GM18907 (cell line): Measurements from ENCODE around the gene KRTAP9-4.
"Not testable (repeated sequence)": the region's sequence is repeated elsewhere in the genome, so short reads cannot be mapped to it uniquely, and the experiment has no call there.

Experiments used
- ATAC-seq: cut with Tn5 transposase; IDR thresholded peaks from one replicate; pipeline ENCODE4 v1.9.1; 2021; ENCODE audit warnings: mild to moderate bottlenecking, moderate library complexity; ENCODE audit not compliant: unreplicated experiment

The KRTAP9-4 gene, protein sequence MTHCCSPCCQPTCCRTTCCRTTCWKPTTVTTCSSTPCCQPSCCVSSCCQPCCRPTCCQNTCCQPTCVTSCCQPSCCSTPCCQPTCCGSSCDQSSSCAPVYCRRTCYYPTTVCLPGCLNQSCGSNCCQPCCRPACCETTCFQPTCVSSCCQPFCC

DNA sequence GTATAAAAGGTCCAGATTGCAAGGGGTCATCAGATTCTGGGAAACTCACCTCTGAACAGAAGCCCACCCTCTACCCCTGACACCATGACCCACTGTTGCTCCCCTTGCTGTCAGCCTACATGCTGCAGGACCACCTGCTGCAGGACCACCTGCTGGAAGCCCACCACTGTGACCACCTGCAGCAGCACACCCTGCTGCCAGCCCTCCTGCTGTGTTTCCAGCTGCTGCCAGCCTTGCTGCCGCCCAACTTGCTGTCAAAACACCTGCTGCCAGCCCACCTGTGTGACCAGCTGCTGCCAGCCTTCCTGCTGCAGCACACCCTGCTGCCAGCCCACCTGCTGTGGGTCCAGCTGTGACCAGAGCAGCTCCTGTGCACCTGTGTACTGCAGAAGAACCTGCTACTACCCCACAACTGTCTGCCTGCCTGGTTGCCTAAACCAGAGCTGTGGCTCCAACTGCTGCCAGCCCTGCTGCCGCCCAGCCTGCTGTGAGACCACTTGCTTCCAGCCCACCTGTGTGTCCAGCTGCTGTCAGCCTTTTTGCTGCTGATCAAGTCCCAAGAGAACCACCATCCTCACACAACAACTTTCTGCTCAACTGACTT, at the start of gene KRTAP9-4:
KRTAP9-4 (plus strand) TSS at position 51 of the 604 bp plus-strand sequence; CDS start at position 85, 34 bp downstream.
- not testable (repeated sequence) for ATAC-seq

- ATAC-seq: no peak
Measured at GRCh38 chr17:41211845-41212466, 37.5 kb upstream of the KRTAP9-4 start.

GRCh38 chr17:41212524-41213169, 36.8 kb upstream of the KRTAP9-4 start:
- ATAC-seq: no peak

DNA sequence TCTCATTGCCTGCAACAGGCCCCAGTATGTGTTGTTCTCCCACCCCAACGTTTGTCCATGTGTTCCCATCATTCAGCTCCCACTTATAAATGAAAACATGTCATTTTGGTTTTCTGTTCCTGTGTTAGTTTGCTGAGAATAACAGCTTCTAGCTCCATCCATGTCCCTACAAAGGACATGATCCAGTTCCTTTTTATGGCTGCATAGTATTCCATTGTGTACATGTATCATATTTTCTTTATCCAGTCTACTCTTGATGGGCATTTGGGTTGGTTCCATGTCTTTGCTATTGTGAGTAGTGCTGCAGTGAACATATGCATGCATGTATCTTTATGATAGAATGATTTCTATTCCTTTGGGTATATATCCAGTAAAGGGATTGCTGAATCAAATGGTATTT, 33.8 kb upstream of the KRTAP9-4 start:
- ATAC-seq: no peak

DNA sequence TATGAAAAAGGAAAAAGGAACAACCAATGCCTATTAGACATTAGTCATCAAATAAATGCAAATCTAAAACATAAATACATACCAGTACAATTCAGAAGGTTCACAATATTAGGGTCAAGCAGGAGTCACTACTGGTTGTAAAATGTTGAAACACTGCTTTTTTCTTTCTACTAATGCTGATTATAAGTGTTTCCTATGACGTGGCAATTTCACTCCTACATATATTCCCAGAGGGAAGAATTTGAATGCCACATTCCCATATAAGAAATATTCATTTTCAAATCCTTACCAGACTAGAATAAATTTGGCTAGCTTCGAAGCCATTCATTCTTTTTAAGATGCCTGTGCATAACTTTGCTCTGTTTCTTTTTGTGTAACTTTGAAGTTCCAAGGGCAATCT, 25.7 kb upstream of the KRTAP9-4 start:
- ATAC-seq: no peak

GRCh38 chr17:41226051-41226450, 23.4 kb upstream of the KRTAP9-4 start:
- ATAC-seq: no peak

GRCh38 chr17:41226598-41227095, 22.8 kb upstream of the KRTAP9-4 start, which contains the start of gene KRTAP9-2:
TSS of gene KRTAP9-2 (plus strand) at chr17:41226648. CDS start at chr17:41226655, 7 bp downstream.
- ATAC-seq: not testable (repeated sequence)

GRCh38 chr17:41230094-41230493, 19.4 kb upstream of the KRTAP9-4 start:
- ATAC-seq: no peak

- no peak for ATAC-seq
Measured at GRCh38 chr17:41231731-41232130, 17.8 kb upstream of the KRTAP9-4 start.

DNA sequence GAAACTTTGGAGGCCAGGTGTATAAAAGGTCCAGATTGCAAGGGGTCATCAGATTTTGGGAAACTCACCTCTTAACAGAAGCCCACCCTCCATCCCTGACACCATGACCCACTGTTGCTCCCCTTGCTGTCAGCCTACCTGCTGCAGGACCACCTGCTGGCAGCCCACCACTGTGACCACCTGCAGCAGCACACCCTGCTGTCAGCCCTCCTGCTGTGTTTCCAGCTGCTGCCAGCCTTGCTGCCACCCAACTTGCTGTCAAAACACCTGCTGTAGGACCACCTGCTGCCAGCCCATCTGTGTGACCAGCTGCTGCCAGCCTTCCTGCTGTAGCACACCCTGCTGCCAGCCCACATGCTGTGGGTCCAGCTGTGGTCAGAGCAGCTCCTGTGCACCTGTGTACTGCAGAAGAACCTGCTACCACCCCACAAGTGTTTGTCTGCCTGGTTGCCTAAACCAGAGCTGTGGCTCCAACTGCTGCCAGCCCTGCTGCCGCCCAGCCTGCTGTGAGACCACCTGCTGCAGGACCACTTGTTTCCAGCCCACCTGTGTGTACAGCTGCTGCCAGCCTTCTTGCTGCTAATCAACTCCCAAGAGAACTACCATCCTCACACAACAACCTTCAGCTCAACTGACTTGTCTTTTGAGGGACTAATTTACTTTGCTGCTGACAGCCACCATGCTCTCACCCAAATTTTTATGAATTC, 16.9 kb upstream of the KRTAP9-4 start, which contains the start of gene KRTAP9-3:
KRTAP9-3 (plus strand) TSS at position 51 of the 707 bp plus-strand sequence; CDS start at position 104, 53 bp downstream.
- not testable (repeated sequence) for ATAC-seq

DNA sequence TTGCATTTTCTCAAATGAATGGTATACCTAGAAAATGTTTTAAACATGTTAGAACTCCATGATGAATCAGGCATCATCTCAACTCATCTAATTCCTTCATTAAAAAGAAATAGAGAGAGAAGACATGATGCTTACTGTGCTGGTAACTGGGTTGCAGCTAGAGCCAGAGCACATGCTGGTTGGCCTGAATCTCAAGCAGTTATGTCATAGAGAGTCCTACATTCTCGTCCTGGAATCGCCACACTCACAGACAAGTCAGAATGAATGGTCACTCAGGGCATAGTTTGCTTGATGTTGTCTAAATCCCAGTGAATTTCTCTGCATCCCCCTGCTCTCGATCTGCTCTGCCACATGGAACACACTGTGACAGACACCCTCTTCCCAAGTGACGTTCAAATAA, 12.4 kb upstream of the KRTAP9-4 start:
- not testable (repeated sequence) for ATAC-seq

GRCh38 chr17:41237949-41238437, 11.5 kb upstream of the KRTAP9-4 start, which contains the start of gene KRTAP9-8:
TSS of gene KRTAP9-8 (plus strand) at chr17:41237999. CDS start at chr17:41238052, 53 bp downstream.
- not testable (repeated sequence) for ATAC-seq

DNA sequence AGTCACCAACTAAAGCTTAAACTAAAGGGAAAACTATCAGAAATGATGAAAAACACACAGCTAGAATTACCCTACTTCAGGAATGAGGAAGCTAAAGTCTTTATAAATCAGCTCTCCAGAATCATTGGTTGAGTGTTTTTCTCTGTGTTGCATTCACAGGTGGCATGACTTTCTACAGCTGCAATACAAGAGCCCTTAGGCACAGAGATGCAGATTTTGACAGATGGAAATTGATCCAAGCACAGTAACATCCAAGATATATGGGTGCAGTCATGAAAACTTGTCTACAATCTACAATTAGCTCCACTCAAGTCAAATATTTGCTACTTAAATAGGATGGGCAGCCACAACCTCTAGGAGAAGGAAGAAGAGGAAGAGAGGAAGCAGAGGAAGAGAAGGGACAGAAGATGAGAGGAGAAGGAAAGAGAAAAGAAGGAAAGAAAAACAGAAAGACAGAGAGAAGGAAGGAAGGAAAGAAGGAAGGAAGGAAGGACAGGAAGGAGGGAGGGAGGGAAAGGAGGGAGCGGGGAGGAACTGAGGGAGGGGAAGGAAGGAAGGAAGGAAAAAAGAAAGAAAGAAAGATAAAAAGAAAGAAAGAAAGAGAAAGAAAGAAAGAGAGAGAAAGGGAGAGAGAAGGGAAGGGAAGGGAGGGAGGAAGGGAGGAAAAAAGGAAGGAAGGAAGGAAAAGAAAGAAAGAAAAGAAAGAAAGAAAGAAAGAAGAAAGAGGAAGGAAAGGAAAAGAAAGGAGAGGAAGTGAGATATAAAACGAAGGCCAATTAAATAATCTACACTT, 2.3 kb upstream of the KRTAP9-4 start:
- ATAC-seq: not testable (repeated sequence)

DNA sequence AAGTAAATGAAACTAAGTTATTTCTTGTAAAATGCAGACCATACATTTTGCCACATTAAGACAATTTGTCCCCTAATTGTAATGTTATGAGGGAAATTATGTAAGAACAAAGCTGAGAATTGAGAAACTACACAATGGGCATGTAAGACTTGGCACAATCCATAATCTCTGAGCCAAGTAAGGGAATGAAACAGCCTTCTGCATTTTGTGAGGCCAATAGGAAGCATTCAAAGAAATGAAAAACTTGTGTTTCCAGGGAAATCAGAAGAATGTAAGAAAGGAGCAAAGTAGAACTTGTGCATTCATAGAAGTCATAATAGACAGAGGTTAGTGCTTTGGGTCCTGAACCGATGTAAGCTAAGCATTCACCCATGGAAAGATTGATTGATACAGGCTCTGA, 1.8 kb downstream of the KRTAP9-4 start:
- ATAC-seq: no peak

GRCh38 chr17:41254861-41255260, 5.4 kb downstream of the KRTAP9-4 start:
- no peak for ATAC-seq

DNA sequence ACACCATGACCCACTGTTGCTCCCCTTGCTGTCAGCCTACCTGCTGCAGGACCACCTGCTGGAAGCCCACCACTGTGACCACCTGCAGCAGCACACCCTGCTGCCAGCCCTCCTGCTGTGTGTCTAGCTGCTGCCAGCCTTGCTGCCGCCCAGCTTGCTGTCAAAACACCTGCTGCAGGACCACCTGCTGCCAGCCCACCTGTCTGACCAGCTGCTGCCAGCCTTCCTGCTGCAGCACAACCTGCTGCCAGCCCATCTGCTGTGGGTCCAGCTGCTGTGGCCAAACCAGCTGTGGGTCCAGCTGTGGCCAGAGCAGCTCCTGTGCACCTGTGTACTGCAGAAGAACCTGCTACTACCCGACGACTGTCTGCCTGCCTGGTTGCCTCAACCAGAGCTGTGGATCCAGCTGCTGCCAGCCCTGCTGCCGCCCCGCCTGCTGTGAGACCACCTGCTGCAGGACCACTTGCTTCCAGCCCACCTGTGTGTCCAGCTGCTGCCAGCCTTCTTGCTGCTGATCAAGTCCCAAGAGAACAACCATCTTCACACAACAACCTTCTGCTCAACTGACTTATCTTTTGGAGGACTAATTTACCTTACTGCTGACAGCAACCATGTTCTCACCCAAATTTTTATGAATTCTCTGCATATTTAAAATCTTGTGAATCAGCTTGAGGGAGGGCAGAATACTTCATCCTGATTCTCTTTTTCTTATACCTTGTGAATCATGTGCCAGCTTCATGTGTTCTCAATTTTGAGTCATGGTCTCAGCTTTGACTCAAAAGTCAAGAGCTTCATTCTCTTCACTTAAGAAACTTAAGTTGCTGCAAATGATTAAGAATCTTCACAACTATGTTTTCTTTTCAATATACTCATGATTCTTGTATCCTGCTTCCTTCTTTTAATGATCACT, 6.1 kb downstream of the KRTAP9-4 start, which contains the start of gene KRTAP9-9:
KRTAP9-9 (plus strand) TSS at position 4 of the 910 bp plus-strand sequence.
- not testable (repeated sequence) for ATAC-seq

DNA sequence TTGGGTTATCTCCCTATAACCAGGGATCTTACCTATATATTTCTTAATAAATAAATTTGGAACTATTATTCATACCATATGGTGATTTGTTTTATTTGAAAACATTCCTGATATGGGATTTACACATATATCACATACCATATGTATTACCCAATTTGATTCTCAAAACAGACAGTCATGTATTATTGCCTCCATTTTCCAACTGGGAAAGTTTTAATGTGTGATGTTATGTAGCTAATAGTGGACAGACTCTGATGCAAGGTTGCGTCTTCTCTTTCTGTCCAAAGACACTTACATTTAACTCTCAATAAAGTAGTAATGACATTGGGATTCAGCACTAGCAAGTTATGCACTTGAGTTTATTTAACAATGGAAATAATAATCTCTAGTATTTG, 6.8 kb downstream of the KRTAP9-4 start:
- ATAC-seq: no peak

DNA sequence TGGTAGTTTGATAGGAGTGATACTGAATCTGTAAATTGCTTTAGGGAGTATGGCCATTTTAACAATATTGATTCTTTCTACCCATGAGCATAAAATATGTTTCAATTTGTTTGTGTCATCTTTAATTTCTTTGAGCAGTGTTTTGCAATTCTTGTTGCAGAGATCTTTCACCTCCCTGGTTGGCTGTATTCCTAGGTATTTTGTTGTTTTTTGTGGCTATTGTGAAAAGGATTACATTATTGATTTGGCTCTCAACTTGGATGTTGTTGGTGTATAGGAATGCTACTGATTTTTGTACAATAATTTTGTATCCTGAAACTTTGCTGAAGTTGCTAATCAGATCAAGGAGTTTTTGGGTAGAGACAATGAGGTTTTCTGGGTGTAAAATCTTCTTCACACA, 8.9 kb downstream of the KRTAP9-4 start:
- ATAC-seq: no peak
